DOHH2 (cell line): ENCODE results near the gene NFIL3.

ENCODE experiments used
- H3F3A ChIP-seq: fragments of 200-600 bp; sonication (generic), shearing (Covaris generic); 2 replicates; pipeline ENCODE4 v1.6.0; 2016; ENCODE audit warnings: antibody characterized with exemption, mild to moderate bottlenecking; ENCODE audit not compliant: control insufficient read depth, insufficient read depth
- H3K27ac ChIP-seq: fragments of 200-600 bp; sonication (generic); 2 replicates; pipeline ENCODE4 v1.5.1; 2014; ENCODE audit warnings: low read depth, mild to moderate bottlenecking, low read length, moderate library complexity
- H3K27me3 ChIP-seq: fragments of 200-600 bp; sonication (generic); 2 replicates; pipeline ENCODE4 v1.6.1; 2014; ENCODE audit warnings: mild to moderate bottlenecking, low read length, mixed read lengths; ENCODE audit not compliant: control insufficient read depth
- H3K36me3 ChIP-seq: fragments of 200-600 bp; sonication (generic); 2 replicates; pipeline ENCODE4 v1.6.1; 2014; ENCODE audit warnings: mild to moderate bottlenecking, low read length, moderate library complexity, mixed read lengths; ENCODE audit not compliant: control insufficient read depth
- H3K4me1 ChIP-seq: fragments of 200-600 bp; sonication (generic); 2 replicates; pipeline ENCODE4 v1.6.1; 2014; ENCODE audit warnings: mild to moderate bottlenecking, low read length, mixed read lengths; ENCODE audit not compliant: control insufficient read depth
- H3K4me2 ChIP-seq: fragments of 200-600 bp; sonication (generic); 2 replicates; pipeline ENCODE4 v1.6.0; 2014; ENCODE audit warnings: mild to moderate bottlenecking, low read length, moderate library complexity
- H3K4me3 ChIP-seq: fragments of 200-600 bp; sonication (generic); 2 replicates; pipeline ENCODE4 v1.5.1; 2014; ENCODE audit warnings: mild to moderate bottlenecking, low read length, mixed read lengths
- H3K79me2 ChIP-seq: fragments of 200-600 bp; sonication (generic); 2 replicates; pipeline ENCODE4 v1.6.1; 2014; ENCODE audit warnings: mild to moderate bottlenecking, low read length, mixed read lengths; ENCODE audit not compliant: control insufficient read depth
- H3K9me2 ChIP-seq: fragments of 200-600 bp; sonication (generic); replicated peaks from 2 replicates; pipeline ENCODE4 v1.6.1; 2014; ENCODE audit warnings: mild to moderate bottlenecking, low read length, mixed read lengths; ENCODE audit not compliant: control insufficient read depth
- H3K9me3 ChIP-seq: fragments of 200-600 bp; sonication (generic); 2 replicates; pipeline ENCODE4 v1.6.1; 2014; ENCODE audit warnings: antibody characterized with exemption, low read length, mixed read lengths; ENCODE audit not compliant: control insufficient read depth, insufficient read depth
- H4K20me1 ChIP-seq: fragments of 200-600 bp; sonication (generic); 2 replicates; pipeline ENCODE4 v1.6.0; 2014; ENCODE audit warnings: low read depth, mild to moderate bottlenecking, antibody characterized with exemption, low read length, moderate library complexity; ENCODE audit not compliant: control insufficient read depth, insufficient read depth
- CTCF ChIP-seq: fragments of 200-600 bp; sonication (generic); IDR thresholded peaks from one replicate; pipeline ENCODE4 v1.5.1; 2014; ENCODE audit warnings: antibody characterized with exemption, mild to moderate bottlenecking, low read depth, low read length; ENCODE audit not compliant: poor library complexity, severe bottlenecking
- EZH2phosphoT487 ChIP-seq: fragments of 200-600 bp; sonication (generic); IDR thresholded peaks from 2 replicates; pipeline ENCODE4 v1.6.1; 2017; ENCODE audit warnings: borderline replicate concordance, mild to moderate bottlenecking, antibody characterized with exemption, low read length, moderate library complexity, mixed read lengths

Gene NFIL3

DNA sequence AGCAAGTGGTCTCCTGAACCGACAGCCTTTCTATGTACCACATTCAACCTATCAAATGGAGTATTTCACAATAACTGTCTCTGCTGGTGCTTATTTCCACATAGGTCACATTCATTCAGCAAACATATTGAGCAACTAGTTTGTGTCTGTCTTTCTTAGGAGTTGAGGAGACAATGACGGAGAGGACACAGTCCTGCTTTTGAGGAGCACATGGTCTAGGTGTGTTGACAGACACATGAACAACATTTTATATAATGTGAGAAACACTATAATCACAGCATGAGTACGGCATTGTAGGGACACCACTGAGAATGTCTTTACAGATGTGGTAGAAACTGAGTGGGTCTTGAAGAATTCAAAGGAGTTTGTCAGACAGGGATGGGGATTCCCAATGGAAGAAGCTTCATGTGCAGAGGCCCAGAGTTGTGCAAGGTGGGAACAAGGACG, 28.5 kb downstream of the NFIL3 start:
- TF ChIP-seq CTCF: no peak
- TF ChIP-seq EZH2phosphoT487: no peak
- no peak overlapping the region for H3K27ac ChIP-seq
- H4K20me1 ChIP-seq: no peaks in the 10 kb centered on the region
- no peaks in the 10 kb centered on the region for H3K36me3 ChIP-seq
- H3F3A ChIP-seq: no peaks in the 10 kb centered on the region
- no peaks in the 10 kb centered on the region for H3K79me2 ChIP-seq
- H3K4me1 ChIP-seq: no peaks in the 10 kb centered on the region
- no peak overlapping the region for H3K4me3 ChIP-seq
- no peaks in the 10 kb centered on the region for H3K9me2 ChIP-seq
- no peaks in the 10 kb centered on the region for H3K9me3 ChIP-seq
- no peak overlapping the region for H3K4me2 ChIP-seq
- no peaks in the 10 kb centered on the region for H3K27me3 ChIP-seq

DNA sequence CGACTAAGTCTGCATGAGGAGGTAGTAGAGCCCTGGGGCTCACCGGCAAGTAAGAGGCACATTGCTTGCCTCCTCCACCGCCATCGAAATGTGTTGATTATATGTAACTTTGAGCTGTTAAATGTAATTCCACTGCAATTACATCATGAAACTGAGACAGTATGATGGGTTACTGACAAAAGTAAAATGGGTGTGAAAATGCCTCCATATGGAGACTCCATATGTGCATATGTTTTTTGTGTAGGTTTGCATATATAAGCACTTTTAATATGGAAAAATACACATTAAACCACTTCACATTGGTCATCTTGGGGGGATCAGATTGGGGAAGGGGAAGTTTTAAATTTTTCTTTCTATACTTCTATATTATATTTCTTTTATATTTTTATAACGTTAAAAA, 29.8 kb downstream of the NFIL3 start:
- no peaks in the 10 kb centered on the region for H3K9me3 ChIP-seq
- no peaks in the 10 kb centered on the region for H3K79me2 ChIP-seq
- H3K27me3 ChIP-seq: no peaks in the 10 kb centered on the region
- H3K27ac ChIP-seq: no peak overlapping the region
- H3K4me2 ChIP-seq: no peak overlapping the region
- TF ChIP-seq CTCF (no peak), EZH2phosphoT487 (no peak)
- H3K4me1 ChIP-seq: no peaks in the 10 kb centered on the region
- no peaks in the 10 kb centered on the region for H3K9me2 ChIP-seq
- no peaks in the 10 kb centered on the region for H3F3A ChIP-seq
- H3K4me3 ChIP-seq: no peak overlapping the region
- no peaks in the 10 kb centered on the region for H4K20me1 ChIP-seq
- no peaks in the 10 kb centered on the region for H3K36me3 ChIP-seq

DNA sequence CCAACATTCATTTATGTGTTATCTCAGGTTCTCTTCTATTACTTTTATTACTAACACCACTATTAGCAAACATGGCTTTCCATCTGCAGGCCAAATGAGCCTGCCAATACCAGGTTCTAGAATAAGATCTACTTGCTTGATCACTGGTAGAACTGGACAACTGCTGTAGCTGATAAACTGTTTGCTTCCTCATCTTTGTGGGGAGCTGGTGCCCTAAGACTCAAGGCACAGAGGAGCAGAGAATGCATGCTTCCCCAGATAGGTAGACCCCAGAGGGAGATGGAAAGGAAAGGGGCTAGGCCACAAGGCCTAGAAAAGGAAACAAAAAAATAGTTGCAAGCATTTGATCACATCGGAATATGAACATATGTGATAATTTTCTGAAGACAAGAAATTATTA, 31.2 kb downstream of the NFIL3 start:
- H3K27ac ChIP-seq: no peak overlapping the region
- TF ChIP-seq CTCF: no peak
- no peak for TF ChIP-seq EZH2phosphoT487
- no peaks in the 10 kb centered on the region for H3F3A ChIP-seq
- no peak overlapping the region for H3K4me2 ChIP-seq
- no peaks in the 10 kb centered on the region for H3K4me1 ChIP-seq
- no peaks in the 10 kb centered on the region for H3K36me3 ChIP-seq
- H3K79me2 ChIP-seq: no peaks in the 10 kb centered on the region
- H4K20me1 ChIP-seq: no peaks in the 10 kb centered on the region
- H3K9me2 ChIP-seq: no peaks in the 10 kb centered on the region
- H3K9me3 ChIP-seq: no peaks in the 10 kb centered on the region
- no peak overlapping the region for H3K4me3 ChIP-seq
- no peaks in the 10 kb centered on the region for H3K27me3 ChIP-seq

DNA sequence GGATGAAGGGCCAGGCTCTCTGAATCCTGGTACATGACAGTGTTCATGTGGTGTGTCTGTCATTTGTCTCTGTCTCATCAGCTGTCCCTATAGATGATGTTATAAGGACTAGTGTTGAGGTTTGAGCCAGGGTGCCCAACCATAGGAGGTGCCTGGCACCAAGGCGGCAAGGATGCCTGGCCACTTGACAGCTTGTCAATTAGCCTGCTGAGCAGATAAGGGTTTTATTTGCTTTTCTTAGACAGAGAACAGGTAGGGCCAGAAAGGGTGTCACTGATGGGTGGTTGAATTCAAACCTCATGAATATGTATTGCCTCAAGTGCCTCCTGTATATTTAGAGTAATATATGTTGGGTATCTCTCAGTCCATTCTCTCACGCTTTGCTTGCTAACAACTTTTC, 31.8 kb downstream of the NFIL3 start:
- no peak for TF ChIP-seq CTCF
- no peak for TF ChIP-seq EZH2phosphoT487
- H3K79me2 ChIP-seq: no peaks in the 10 kb centered on the region
- H3K4me2 ChIP-seq: no peak overlapping the region
- no peaks in the 10 kb centered on the region for H3F3A ChIP-seq
- no peaks in the 10 kb centered on the region for H3K9me2 ChIP-seq
- H3K9me3 ChIP-seq: no peaks in the 10 kb centered on the region
- H3K27ac ChIP-seq: no peak overlapping the region
- H4K20me1 ChIP-seq: no peaks in the 10 kb centered on the region
- H3K36me3 ChIP-seq: no peaks in the 10 kb centered on the region
- no peak overlapping the region for H3K4me3 ChIP-seq
- no peaks in the 10 kb centered on the region for H3K4me1 ChIP-seq
- no peaks in the 10 kb centered on the region for H3K27me3 ChIP-seq
